ENCODE measurements around the gene CRHR2.
"Not testable (repeated sequence)": the region's sequence is repeated elsewhere in the genome, so short reads cannot be mapped to it uniquely, and the experiment has no call there.

The CRHR2 gene

GRCh38 chr7:30719434-30719833 lies 37.2 kb upstream of the CRHR2 start:
- not testable (repeated sequence) for DNase-seq

DNA sequence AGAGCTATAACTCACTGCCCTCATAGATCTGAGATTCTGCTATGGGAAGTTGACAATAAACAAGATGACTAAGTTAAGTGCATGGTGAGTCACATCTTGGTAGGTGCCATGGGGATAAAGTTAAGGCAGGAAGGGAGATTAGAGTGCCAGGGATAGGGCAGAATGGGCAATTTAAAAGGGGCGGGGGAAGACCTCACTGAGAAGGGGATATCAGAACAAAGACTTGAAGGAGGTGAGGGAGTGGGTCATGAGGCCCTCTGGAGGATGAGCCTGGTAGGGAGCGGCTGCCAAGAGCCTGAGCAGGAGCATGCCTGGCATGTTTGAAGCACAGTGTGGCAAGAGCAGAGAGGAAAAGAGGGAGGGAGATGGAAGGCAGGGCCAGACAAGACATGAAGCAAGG lies 34.9 kb upstream of the CRHR2 start:
- no peaks in the 10 kb centered on the region for H3K79me1 ChIP-seq (ENCODE audit: low read length)
- H3K36me3 ChIP-seq (ENCODE audit: control insufficient read depth in 1 of 2, insufficient read depth in 2 of 2, low read length in 2 of 2) = no peaks in the 10 kb centered on the region
- no peak overlapping the region for H3K23ac ChIP-seq (ENCODE audit: low read length)
- no peak overlapping the region for H3K4ac ChIP-seq (ENCODE audit: low read depth, low read length)
- H2AFZ ChIP-seq (ENCODE audit: insufficient read depth, low read length, poor library complexity) = no peak overlapping the region
- no peak overlapping the region for H4K8ac ChIP-seq (ENCODE audit: low read depth, low read length)
- H4K91ac ChIP-seq (ENCODE audit: low read depth, low read length) = no peak overlapping the region
- H3K4me3 ChIP-seq (ENCODE audit: low read depth, low read length) = no peak overlapping the region
- no peak overlapping the region for H4K12ac ChIP-seq (ENCODE audit: low read depth, low read length)
- H3K14ac ChIP-seq (ENCODE audit: low read length) = no peak overlapping the region
- no peak overlapping the region for H3K27ac ChIP-seq (ENCODE audit: low read depth, low read length)
- H2BK5ac ChIP-seq (ENCODE audit: low read depth, low read length, poor library complexity) = no peak overlapping the region
- no peak overlapping the region for H3K9ac ChIP-seq (ENCODE audit: low read length)
- peaks cover 15% of the 10 kb centered on the region for H3K9me3 ChIP-seq (ENCODE audit: insufficient read depth, low read depth, low read length)
- no CpG with 5 or more reads among the region's 2 CpGs for WGBS (ENCODE audit: extremely low coverage, insufficient coverage, insufficient read length)
- peak in 1 of 2 donors; percentile 10 for DNase-seq
- H3K27me3 ChIP-seq (ENCODE audit: insufficient read depth, low read length) = no peaks in the 10 kb centered on the region
- no peak overlapping the region for H3K4me2 ChIP-seq (ENCODE audit: low read length)
- no peaks in the 10 kb centered on the region for H3K79me2 ChIP-seq (ENCODE audit: control insufficient read depth, insufficient read depth, low read length, poor library complexity)
- H2BK120ac ChIP-seq (ENCODE audit: insufficient read depth, low read length, poor library complexity) = no peak overlapping the region
- H3K18ac ChIP-seq (ENCODE audit: low read length) = no peak overlapping the region
- no peaks in the 10 kb centered on the region for H3K4me1 ChIP-seq (ENCODE audit: control insufficient read depth in 1 of 2, insufficient read depth in 2 of 2, low read length in 2 of 2)
- H2AK5ac ChIP-seq (ENCODE audit: low read length) = no peak overlapping the region
- H2BK12ac ChIP-seq (ENCODE audit: low read length) = no peak overlapping the region

More at GRCh38 chr7:30719434-30719833, 37.2 kb upstream of the CRHR2 start:
- H3K9ac ChIP-seq (ENCODE audit: low read length); H2BK120ac ChIP-seq (ENCODE audit: insufficient read depth, low read length, poor library complexity); H3K27ac ChIP-seq (ENCODE audit: low read depth, low read length); H3K4ac ChIP-seq (ENCODE audit: low read depth, low read length); H4K12ac ChIP-seq (ENCODE audit: low read depth, low read length); H3K4me3 ChIP-seq (ENCODE audit: low read depth, low read length); H2AFZ ChIP-seq (ENCODE audit: insufficient read depth, low read length, poor library complexity); H3K79me2 ChIP-seq (ENCODE audit: control insufficient read depth, insufficient read depth, low read length, poor library complexity); H4K8ac ChIP-seq (ENCODE audit: low read depth, low read length); H3K79me1 ChIP-seq (ENCODE audit: low read length); H3K14ac ChIP-seq (ENCODE audit: low read length); H2BK12ac ChIP-seq (ENCODE audit: low read length); H3K27me3 ChIP-seq (ENCODE audit: insufficient read depth, low read length); H3K4me2 ChIP-seq (ENCODE audit: low read length); H3K36me3 ChIP-seq (ENCODE audit: control insufficient read depth in 1 of 2, insufficient read depth in 2 of 2, low read length in 2 of 2); H2AK5ac ChIP-seq (ENCODE audit: low read length); H3K4me1 ChIP-seq (ENCODE audit: control insufficient read depth in 1 of 2, insufficient read depth in 2 of 2, low read length in 2 of 2); H3K23ac ChIP-seq (ENCODE audit: low read length); H2BK5ac ChIP-seq (ENCODE audit: low read depth, low read length, poor library complexity); H4K91ac ChIP-seq (ENCODE audit: low read depth, low read length); H3K18ac ChIP-seq (ENCODE audit: low read length): not testable (repeated sequence)
- H3K9me3 ChIP-seq (ENCODE audit: insufficient read depth, low read depth, low read length) = peaks cover 18% of the 10 kb centered on the region
- 100% methylated on average over 1 of the region's 2 CpGs for WGBS (ENCODE audit: extremely low coverage, insufficient coverage, insufficient read length)

DNA sequence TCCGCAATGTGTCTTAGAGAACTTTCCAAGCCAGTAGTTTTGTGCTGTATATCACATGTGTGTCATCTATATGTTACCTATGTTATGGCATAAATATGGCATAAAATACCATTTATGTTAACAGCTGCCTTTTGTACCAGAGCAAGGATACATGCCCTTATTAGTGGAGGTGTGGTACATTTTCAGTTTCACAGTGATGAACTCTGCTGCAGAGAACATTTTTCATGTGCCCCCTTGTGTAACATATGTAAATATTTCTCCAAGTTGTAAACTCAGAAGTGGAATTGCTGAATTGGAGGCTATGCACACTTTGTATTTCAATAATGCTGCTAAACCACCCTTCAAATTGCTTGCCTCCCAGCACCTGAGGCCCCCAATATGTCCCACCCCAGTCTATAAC lies 31.9 kb upstream of the CRHR2 start:
- H3K36me3 ChIP-seq (ENCODE audit: control insufficient read depth in 1 of 2, insufficient read depth in 2 of 2, low read length in 2 of 2) = no peaks in the 10 kb centered on the region
- no peak overlapping the region for H4K91ac ChIP-seq (ENCODE audit: low read depth, low read length)
- H3K23ac ChIP-seq (ENCODE audit: low read length) = no peak overlapping the region
- no peak overlapping the region for H2AK5ac ChIP-seq (ENCODE audit: low read length)
- no peak overlapping the region for H3K4me3 ChIP-seq (ENCODE audit: low read depth, low read length)
- no peaks in the 10 kb centered on the region for H3K79me1 ChIP-seq (ENCODE audit: low read length)
- H3K27me3 ChIP-seq (ENCODE audit: insufficient read depth, low read length) = no peaks in the 10 kb centered on the region
- H4K8ac ChIP-seq (ENCODE audit: low read depth, low read length) = no peak overlapping the region
- H2AFZ ChIP-seq (ENCODE audit: insufficient read depth, low read length, poor library complexity) = no peak overlapping the region
- no peak overlapping the region for H3K27ac ChIP-seq (ENCODE audit: low read depth, low read length)
- no peak overlapping the region for H2BK120ac ChIP-seq (ENCODE audit: insufficient read depth, low read length, poor library complexity)
- H2BK12ac ChIP-seq (ENCODE audit: low read length) = no peak overlapping the region
- no peak overlapping the region for H4K12ac ChIP-seq (ENCODE audit: low read depth, low read length)
- H2BK5ac ChIP-seq (ENCODE audit: low read depth, low read length, poor library complexity) = no peak overlapping the region
- H3K14ac ChIP-seq (ENCODE audit: low read length) = no peak overlapping the region
- WGBS (ENCODE audit: extremely low coverage, insufficient coverage, insufficient read length) = no CpG with 5 or more reads among the region's 1 CpG
- no peak overlapping the region for H3K4me2 ChIP-seq (ENCODE audit: low read length)
- DNase-seq = no peak
- H3K4me1 ChIP-seq (ENCODE audit: control insufficient read depth in 1 of 2, insufficient read depth in 2 of 2, low read length in 2 of 2) = no peaks in the 10 kb centered on the region
- no peak overlapping the region for H3K4ac ChIP-seq (ENCODE audit: low read depth, low read length)
- H3K9ac ChIP-seq (ENCODE audit: low read length) = no peak overlapping the region
- H3K79me2 ChIP-seq (ENCODE audit: control insufficient read depth, insufficient read depth, low read length, poor library complexity) = no peaks in the 10 kb centered on the region
- no peak overlapping the region for H3K18ac ChIP-seq (ENCODE audit: low read length)
- peaks cover 7% of the 10 kb centered on the region for H3K9me3 ChIP-seq (ENCODE audit: insufficient read depth, low read depth, low read length)

DNA sequence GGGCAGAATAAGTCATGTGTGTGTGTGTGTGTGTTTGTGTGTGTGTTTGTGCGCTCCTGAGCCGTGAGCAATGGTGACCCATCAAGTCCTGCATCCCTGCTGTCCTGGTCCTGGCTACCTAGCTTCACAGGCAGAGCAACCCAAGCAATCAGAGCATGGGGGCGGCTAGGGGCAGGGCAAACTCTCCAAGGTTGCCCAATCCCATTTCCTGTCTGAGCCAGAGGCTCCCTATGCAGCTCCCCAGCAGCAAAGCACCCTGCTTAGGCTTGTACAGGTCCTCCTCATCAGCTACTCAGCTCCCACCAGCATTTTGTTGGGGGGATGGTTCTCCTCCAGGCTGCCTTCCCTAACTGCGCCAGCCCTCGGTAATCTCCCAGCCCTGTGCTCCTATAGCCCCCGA lies 31.1 kb upstream of the CRHR2 start:
- no peak overlapping the region for H3K4me3 ChIP-seq (ENCODE audit: low read depth, low read length)
- H3K4ac ChIP-seq (ENCODE audit: low read depth, low read length) = no peak overlapping the region
- no peak overlapping the region for H3K14ac ChIP-seq (ENCODE audit: low read length)
- no peak overlapping the region for H2BK12ac ChIP-seq (ENCODE audit: low read length)
- no peaks in the 10 kb centered on the region for H3K4me1 ChIP-seq (ENCODE audit: control insufficient read depth in 1 of 2, insufficient read depth in 2 of 2, low read length in 2 of 2)
- H2BK120ac ChIP-seq (ENCODE audit: insufficient read depth, low read length, poor library complexity) = no peak overlapping the region
- no peak overlapping the region for H4K91ac ChIP-seq (ENCODE audit: low read depth, low read length)
- no peak overlapping the region for H2BK5ac ChIP-seq (ENCODE audit: low read depth, low read length, poor library complexity)
- H3K23ac ChIP-seq (ENCODE audit: low read length) = no peak overlapping the region
- no peak overlapping the region for H4K12ac ChIP-seq (ENCODE audit: low read depth, low read length)
- no peaks in the 10 kb centered on the region for H3K79me2 ChIP-seq (ENCODE audit: control insufficient read depth, insufficient read depth, low read length, poor library complexity)
- DNase-seq = no peak
- no peak overlapping the region for H3K9ac ChIP-seq (ENCODE audit: low read length)
- no peak overlapping the region for H3K27ac ChIP-seq (ENCODE audit: low read depth, low read length)
- H2AFZ ChIP-seq (ENCODE audit: insufficient read depth, low read length, poor library complexity) = no peak overlapping the region
- no peaks in the 10 kb centered on the region for H3K36me3 ChIP-seq (ENCODE audit: control insufficient read depth in 1 of 2, insufficient read depth in 2 of 2, low read length in 2 of 2)
- no peak overlapping the region for H3K4me2 ChIP-seq (ENCODE audit: low read length)
- no peaks in the 10 kb centered on the region for H3K79me1 ChIP-seq (ENCODE audit: low read length)
- no peak overlapping the region for H4K8ac ChIP-seq (ENCODE audit: low read depth, low read length)
- no peak overlapping the region for H2AK5ac ChIP-seq (ENCODE audit: low read length)
- H3K27me3 ChIP-seq (ENCODE audit: insufficient read depth, low read length) = no peaks in the 10 kb centered on the region
- no CpG with 5 or more reads among the region's 6 CpGs for WGBS (ENCODE audit: extremely low coverage, insufficient coverage, insufficient read length)
- no peak overlapping the region for H3K18ac ChIP-seq (ENCODE audit: low read length)
- peaks cover 7% of the 10 kb centered on the region for H3K9me3 ChIP-seq (ENCODE audit: insufficient read depth, low read depth, low read length)

Measured in trophoblast cell (in vitro differentiated cells and primary cell).